Hepatocyte (in vitro differentiated cells): ENCODE results near the gene UBAP1.

Source experiments
- CTCF ChIP-seq: fragments of 200-600 bp; sonication (generic); IDR thresholded peaks from 2 replicates; pipeline ENCODE4 v1.5.1; 2016; ENCODE audit warnings: antibody characterized with exemption, mild to moderate bottlenecking; ENCODE audit not compliant: poor library complexity
- EZH2 ChIP-seq: fragments of 200-600 bp; sonication (generic); IDR thresholded peaks from 2 replicates; pipeline ENCODE4 v1.6.1; 2016; ENCODE audit warnings: antibody characterized with exemption, mild to moderate bottlenecking, borderline replicate concordance
- EZH2phosphoT487 ChIP-seq: fragments of 200-600 bp; sonication (generic); IDR thresholded peaks from one replicate; pipeline ENCODE4 v1.6.1; 2018; ENCODE audit warnings: antibody characterized with exemption, mild to moderate bottlenecking, low read depth, moderate library complexity; ENCODE audit not compliant: unreplicated experiment, severe bottlenecking

- TF ChIP-seq CTCF (no peak), EZH2 (no peak), EZH2phosphoT487 (no peak)
Observed at GRCh38 chr9:34279411-34279810, 100.6 kb downstream of the UBAP1 start.
